Bronchial epithelial cell (primary cell): ENCODE data around the gene STK38L. TPM values are rescaled to one million over a fixed set of nuclear protein-coding genes. Genes with fewer than 3 reads are reported as not detected.

Experiments used
- DNase-seq: peaks from one replicate; pipeline ENCODE4 v3.0.0-alpha.2; 2010; ENCODE audit warnings: low read depth
- FAIRE-seq: peaks from 2 replicates; lab custom pipeline; 2011; peaks lifted over from hg19 to GRCh38; lab: Jason Lieb, UNC
- H3K27me3 ChIP-seq: 2 replicates; pipeline ENCODE4 v1.5.1; 2011; ENCODE audit warnings: low read length; ENCODE audit not compliant: control insufficient read depth, insufficient read depth
- H3K36me3 ChIP-seq: 2 replicates; pipeline ENCODE4 v1.5.1; 2011; ENCODE audit warnings: low read length; ENCODE audit not compliant: control insufficient read depth, insufficient read depth
- H3K4me3 ChIP-seq: 2 replicates; pipeline ENCODE4 v1.5.1; 2011; ENCODE audit warnings: mild to moderate bottlenecking, low read depth, low read length, control low read depth
- CTCF ChIP-seq: IDR thresholded peaks from 2 replicates; pipeline ENCODE4 v1.5.1; 2011; ENCODE audit warnings: mild to moderate bottlenecking, moderate library complexity, low read length, control low read depth, inconsistent platforms; ENCODE audit not compliant: insufficient read depth, severe bottlenecking
- total RNA-seq: library from RNA; depleted of rRNA; stranded (reverse); fragments of >200 nt; gene quantifications from 2 replicates; pipeline ENCODE4 v1.2.1, GENCODE V29; 2014

STK38L gene
- total RNA-seq, 1 donor from 2014 or later = 25.0 TPM

DNA sequence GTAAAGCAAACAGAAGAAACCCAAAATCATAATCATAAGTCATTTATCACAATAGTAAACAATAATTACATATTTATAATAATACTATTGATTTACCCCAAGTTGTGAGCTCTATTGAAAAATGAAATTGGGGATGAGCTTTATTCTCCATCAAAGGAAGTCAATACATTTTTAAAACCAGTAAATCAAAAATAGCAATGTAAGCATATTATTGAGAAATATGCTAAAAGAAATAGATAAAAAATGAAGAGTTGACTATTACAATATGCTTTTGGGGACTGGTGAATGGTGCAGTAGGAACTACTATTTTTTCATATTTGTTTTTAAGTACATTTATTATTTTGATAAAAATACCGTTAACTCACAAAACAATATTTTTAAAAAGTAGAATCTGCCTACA lies 31.2 kb upstream of the STK38L start:
- no peak for DNase-seq
- Histone ChIP-seq H3K36me3 (no peaks in the 10 kb centered on the region), H3K27me3 (no peaks in the 10 kb centered on the region), H3K4me3 (no peak overlapping the region)
- FAIRE-seq = no peak
- no peak for TF ChIP-seq CTCF

GRCh38 chr12:27213304-27213703 lies 30.8 kb upstream of the STK38L start:
- no peak for TF ChIP-seq CTCF
- no peaks in the 10 kb centered on the region for H3K27me3 ChIP-seq
- no peak for FAIRE-seq
- H3K36me3 ChIP-seq = no peaks in the 10 kb centered on the region
- no peak for DNase-seq
- no peak overlapping the region for H3K4me3 ChIP-seq

DNA sequence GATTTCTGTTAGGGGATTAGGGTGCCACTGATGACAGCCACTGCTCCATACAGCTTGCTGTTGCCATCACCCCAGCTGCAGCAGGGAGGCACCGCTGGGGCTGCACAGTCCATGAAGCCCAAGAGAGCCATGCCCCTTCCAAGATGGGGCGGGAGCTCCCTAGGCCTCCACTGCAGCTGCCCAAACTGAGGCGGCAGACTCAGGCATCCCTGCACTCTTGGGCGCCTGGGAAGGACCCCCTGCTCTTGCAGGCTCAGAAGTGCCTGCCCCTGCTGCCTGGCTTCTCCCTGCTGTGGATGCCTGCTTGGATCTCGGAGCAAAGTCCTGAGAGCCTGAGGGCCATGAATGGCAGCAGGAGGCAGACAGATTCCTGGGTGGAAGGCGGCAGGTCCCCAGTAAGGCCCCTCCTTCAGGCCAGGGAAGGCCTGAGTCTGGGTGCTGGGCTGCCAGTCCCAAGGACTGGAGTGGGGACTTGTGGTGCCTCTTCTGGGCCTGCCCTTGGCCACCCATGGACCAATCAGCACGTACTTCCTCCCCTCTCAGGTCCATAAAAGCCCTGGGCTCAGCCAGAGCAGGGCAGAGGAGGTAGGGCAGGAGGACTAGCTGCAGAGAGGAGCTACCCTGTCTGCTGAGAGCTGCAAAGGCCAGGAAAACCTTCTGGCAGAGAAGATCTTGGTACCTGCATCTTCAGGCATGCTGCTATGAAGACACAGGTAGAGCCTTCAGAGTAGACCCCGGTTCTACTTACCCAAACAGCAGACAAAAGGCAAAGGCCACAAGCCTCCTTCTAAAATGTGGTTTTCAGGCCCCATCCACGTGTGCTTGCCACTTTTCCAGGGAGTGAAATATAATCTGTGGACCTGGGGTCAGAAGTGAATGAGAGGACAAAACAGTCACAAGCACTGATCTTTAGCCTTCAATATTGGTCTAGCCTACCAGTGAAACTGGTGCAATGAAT lies 30.0 kb upstream of the STK38L start:
- FAIRE-seq = no peak
- no peak for DNase-seq
- no peak for TF ChIP-seq CTCF
- H3K36me3 ChIP-seq = no peaks in the 10 kb centered on the region
- no peaks in the 10 kb centered on the region for H3K27me3 ChIP-seq
- H3K4me3 ChIP-seq = no peak overlapping the region

- DNase-seq (no peak), FAIRE-seq (no peak)
- TF ChIP-seq CTCF = no peak
- H3K36me3 ChIP-seq = no peaks in the 10 kb centered on the region
- no peak overlapping the region for H3K4me3 ChIP-seq
- H3K27me3 ChIP-seq = no peaks in the 10 kb centered on the region
These were observed 26.5 kb upstream of the STK38L start for GRCh38 chr12:27217590-27217989.

DNA sequence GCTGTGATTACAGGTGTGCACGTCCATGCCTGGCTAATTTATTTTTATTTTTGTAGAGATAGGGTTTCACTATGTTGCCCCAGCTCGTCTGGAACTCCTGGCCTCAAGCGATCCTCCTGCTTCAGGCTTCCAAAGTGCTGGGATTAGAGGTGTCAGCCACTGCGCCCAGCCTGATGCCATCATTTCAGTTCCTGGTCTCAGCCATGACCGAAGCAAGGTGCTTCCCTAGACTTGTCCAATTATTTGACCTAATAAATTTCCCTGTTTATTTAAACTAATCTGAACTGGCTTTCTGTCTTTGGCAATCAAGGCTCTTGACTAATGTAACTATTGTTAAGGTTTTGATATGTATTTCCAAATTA lies 24.4 kb upstream of the STK38L start:
- TF ChIP-seq CTCF = no peak
- H3K36me3 ChIP-seq = no peaks in the 10 kb centered on the region
- H3K27me3 ChIP-seq = no peaks in the 10 kb centered on the region
- FAIRE-seq (no peak), DNase-seq (no peak)
- H3K4me3 ChIP-seq = no peak overlapping the region
